ENCODE measurements around the gene COL5A2. TPM values are rescaled to one million over a fixed set of nuclear protein-coding genes. Genes with fewer than 3 reads are reported as not detected.

The COL5A2 gene
- 41.6 to 76.5 TPM (median 71.6 TPM) in 5 replicates for total RNA-seq (2022; extraction: Qiagen RNA extraction; ENCODE audit: low read depth)

DNA sequence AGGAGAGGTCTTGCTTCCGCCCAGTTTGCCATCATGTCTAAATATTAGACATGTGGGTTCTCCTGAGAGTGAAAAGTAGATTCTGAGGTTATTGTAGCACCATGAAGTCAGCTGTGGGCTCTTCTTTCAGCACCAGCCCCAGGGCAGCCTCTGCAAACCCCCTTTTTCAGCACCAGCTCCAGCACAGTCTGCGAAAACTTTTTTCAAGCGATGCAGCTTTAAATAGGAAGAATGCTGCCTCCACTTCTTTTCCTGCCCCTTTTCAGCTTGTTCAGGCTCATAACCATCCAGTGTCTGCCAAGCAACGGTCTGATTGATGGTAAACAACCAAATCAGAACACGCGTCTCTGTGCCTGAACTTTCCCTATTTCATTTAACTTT is at the start of gene COL5A2:
TSS of gene COL5A2 (minus strand) at position 192 of the 381 bp plus-strand sequence. CDS start at position 35, 157 bp downstream.

Other genes starting within 250 kb of the COL5A2 start
- gene COL3A1, start 205.4 kb downstream of the COL5A2 start, total RNA-seq (2022; extraction: Qiagen RNA extraction; ENCODE audit: low read depth): 0.09 to 0.26 TPM (median 0.17 TPM) in 5 replicates

Measured in A549 treated with GW870086 at 1 μM for 4 hours (cell line).